GM19467 (cell line): Measurements from ENCODE around the gene SSTR5.
"Not testable (repeated sequence)": the region's sequence is repeated elsewhere in the genome, so short reads cannot be mapped to it uniquely, and the experiment has no call there.

Experiments used
- ATAC-seq: cut with Tn5 transposase; IDR thresholded peaks from one replicate; pipeline ENCODE4 v1.9.1; 2021; ENCODE audit warnings: mild to moderate bottlenecking, moderate library complexity; ENCODE audit not compliant: unreplicated experiment

SSTR5 gene

DNA sequence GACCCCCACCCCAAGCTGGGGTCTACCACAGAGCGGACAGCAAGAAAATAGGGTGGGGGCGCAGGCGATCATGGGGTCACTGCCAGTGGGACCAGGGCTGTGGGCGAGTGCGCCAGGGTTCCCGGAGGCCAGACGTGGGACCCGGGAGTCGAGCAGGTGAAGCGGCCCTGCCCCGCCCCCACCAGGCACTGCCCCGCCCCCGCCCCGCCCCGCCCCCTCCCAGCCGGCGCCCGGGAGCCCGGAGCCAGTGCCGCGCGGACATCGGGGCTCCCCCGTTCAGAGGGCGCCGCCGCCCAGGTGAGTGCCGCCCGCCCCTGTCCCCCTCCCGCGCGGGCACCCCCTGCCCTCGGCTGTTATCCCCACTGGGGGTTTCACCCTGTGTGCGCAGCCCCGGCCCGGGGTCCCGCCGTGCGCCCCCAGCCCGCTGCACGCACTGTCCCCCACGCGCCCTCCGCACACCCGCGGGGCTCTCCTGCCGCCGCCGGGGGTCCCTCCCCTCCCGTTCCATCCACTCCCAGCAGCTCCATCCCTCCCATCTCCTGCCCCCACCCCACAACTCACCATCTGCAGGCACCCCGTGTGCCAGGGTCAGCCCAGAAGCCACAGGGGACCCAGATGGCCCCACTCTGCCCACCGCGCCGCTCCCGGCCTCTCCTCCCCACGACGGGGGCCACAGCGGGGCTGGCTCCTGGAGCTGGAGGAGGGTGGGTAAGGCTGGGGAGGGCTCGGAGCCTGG lies at the start of gene SSTR5:
Gene SSTR5, plus strand, starts transcription at position 222 of the 736 bp plus-strand sequence. CDS start 6,122 bp downstream, outside the sequence.
- no peak for ATAC-seq

DNA sequence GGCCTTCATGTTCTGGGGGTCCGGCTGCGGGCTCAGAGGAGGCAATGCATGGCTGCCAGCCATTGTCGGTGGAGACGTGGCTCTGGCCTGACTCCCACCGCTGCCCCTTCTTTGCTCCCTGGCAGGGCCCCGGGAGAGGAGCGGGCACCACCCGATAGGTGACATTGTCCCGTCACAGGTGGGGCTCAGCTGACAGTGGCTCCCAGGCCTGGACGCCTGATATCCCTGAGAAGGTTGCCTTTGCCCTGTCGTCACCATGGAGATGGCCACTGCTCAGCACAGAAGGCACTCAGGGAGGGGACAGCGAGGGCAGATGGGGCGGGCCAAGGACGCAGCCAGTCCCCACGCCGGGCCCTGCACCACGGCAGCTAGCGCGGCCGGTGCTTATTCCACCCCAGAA lies 48.4 kb upstream of the SSTR5 start:
- ATAC-seq: no peak

DNA sequence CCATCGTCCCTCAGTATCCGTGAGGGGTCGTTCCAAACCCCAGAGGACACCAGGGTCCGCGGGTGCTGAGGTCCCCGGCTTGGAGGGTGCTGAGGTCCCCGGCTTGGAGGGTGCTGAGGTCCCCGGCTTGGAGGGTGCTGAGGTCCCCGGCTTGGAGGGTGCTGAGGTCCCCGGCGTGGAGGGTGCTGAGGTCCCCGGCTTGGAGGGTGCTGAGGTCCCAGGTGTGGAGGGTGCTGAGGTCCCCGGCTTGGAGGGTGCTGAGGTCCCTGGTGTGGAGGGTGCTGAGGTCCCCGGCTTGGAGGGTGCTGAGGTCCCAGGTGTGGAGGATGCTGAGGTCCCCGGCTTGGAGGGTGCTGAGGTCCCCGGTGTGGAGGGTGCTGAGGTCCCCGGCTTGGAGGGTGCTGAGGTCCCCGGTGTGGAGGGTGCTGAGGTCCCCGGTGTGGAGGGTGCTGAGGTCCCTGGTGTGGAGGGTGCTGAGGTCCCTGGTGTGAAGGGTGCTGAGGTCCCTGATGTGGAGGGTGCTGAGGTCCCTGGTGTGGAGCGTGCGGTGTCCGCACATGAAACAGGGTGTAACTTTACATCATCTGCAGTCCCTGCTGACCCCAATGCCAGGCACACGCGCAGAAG lies 47.3 kb upstream of the SSTR5 start:
- ATAC-seq: not testable (repeated sequence)

DNA sequence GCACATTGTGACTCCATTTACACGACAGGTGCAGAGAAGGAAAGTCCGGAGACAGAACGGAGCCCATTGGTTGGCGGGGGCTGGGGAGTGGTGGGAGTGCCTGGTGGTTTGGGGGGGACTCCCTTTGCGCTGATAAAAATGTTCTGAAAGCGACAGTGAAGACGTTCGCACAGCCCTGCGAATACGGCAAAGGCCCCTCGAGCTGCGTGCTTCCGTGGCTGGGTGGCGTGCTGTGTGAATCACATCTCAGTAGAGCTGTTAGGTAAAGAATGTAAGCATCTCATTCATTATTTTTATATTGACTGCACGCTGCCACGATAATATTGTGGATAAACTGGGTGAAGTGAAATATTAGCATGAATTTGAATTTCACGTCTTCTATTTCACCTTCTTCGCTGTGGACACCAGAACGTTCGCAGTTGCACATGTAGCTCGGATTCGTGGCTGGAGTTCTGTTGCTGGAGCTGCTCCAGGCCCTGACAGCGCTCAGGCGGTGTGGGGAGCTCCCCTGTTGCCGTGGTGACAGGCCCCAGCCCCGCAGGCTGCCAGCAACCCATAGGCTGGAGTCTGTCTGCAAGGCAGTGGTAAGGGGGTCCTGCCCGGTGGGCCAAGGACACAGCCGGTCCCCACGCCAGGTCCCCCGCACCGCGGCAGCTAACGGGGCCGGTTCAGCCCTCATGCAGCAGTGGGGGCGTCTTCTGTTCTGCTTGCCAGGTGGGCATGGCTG lies 46.3 kb upstream of the SSTR5 start:
- ATAC-seq: no peak

DNA sequence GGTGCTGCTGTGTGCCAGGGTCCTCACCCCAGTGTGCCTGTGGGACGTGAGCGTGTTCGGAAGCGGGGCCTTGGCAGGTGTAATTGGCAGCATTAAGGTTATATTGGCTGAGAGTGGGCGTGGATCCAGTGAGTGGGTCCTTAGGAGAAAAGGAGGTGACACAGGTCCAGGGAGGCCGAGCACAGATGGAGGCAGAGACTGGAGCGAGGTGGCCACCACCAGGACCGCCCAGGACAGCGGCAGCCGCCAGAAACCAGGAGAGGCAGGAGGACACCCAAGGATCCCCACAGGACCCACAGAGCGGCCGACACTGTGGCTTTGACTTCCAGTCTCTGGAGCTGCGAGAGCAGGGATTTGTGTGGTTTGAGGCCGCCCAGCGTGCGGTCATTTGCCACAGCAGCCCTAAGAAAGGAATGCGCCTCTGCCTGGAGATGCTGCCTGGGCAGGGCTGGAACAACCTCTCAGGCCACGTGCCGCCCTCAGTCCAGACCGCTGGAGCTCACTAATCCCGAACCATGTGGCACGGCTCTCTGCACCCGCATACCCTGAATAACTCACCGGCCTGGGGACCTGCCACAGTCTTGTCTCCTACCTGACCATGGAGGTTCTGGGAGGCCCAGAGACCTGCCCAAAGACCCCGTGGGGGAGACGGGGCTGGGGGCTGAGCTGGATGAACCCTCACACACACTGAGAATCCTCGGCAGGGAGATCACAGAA lies 45.6 kb upstream of the SSTR5 start:
- no peak for ATAC-seq

DNA sequence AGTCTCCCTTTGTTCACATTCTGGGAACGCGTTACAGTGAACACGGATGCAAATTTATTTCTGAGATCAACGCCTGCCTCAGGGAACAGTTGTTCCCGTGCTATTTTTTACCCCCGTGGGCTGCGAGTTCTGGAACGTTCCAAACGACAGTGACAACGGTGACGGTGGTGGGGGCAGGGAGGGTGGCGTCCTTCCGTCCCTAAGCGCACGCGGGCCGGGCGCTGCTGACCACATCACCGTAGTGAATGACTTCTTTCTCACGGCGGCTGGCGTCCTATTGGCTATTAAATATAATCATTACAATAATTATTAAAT lies 45.1 kb upstream of the SSTR5 start:
- ATAC-seq: no peak

DNA sequence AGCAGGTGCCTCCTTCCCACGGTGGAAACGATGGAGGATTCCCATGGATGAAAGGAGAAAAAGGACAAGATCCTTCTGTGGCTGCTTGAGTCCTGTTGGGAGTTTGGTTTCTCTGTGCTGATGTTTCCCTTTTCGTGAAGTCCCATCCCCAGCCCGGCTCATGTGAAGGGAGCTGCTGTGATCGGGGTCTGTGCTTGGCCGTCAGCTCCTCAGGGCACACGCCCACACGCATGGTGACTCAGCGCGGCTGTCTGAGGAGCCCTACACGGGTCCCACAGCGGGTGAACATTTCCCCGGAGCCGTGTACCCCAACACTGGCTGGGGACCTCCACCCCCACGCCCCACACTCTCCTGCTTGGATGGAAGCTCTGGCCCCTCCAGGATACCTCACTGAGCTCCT lies 44.5 kb upstream of the SSTR5 start:
- no peak for ATAC-seq

DNA sequence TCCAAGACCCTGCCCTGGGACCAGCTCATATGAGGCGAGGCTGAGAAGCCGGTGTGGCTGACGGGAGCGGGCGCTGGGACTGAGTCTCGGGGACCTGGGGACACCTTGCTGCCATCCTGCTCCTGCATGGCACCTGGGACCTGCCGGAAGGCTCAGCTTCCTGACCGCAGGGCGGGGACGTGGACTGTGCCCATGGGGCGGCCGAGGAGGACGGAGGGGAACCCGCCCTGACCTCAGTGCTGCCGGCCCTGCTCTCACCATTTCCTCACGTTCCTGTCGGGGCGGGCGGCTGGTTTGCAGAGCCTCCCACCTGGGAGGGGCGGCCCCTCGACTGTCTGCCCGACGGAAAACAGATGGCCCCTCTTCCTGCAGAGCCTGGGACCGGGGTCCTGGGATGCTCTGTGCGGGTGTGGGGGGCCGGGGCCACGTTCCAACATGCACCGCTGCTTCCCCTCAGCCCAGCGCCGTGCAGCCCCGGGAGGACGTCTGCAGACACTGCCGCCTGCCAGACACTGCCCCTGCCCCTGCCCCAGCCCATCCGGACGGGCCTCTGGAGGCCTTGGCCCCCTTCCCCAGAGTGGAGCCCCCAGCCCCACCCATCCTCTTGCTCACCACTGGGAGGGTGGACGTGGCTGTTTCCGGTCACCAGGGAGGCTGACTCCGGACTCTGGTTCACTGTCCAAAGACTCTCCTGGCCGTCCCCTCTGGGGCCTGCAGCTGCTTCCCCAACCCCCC lies 43.9 kb upstream of the SSTR5 start:
- ATAC-seq: no peak

DNA sequence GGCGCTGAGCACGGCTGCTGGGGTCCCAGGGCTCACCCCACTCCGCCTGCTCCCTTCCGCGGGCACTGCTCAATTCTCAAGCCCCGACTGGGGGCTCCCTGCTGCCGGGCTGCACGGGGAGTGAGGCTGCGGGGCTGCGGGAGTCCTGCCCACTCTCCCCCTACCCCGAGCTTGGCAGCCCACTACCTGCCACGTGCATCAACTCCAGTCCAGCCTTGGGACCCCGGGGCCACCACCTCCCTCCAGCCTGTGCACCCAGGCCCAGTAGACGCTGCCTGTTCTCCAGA lies 43.3 kb upstream of the SSTR5 start:
- no peak for ATAC-seq

DNA sequence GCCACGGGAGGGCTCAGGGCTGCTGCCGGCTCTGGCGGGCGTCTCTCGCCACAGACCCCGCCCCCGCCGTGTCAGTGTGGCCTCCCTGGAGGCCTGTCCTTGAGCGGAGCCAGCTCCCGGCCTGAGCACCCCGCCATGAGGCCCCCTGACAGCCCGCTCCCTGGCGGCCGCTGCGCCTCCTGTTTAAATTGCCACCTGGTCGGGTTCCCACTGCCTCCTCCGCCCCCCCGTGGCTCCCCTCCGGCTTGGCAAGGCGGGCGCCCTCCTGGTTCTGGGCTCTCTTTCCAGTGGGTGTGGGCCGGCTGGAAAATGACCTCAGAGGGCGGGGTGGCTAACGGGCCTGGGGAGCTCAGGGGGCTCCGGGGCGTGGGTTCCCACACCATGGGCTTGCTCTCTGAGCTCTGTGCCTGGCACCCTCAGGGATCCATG lies 42.1 kb upstream of the SSTR5 start:
- ATAC-seq: no peak

DNA sequence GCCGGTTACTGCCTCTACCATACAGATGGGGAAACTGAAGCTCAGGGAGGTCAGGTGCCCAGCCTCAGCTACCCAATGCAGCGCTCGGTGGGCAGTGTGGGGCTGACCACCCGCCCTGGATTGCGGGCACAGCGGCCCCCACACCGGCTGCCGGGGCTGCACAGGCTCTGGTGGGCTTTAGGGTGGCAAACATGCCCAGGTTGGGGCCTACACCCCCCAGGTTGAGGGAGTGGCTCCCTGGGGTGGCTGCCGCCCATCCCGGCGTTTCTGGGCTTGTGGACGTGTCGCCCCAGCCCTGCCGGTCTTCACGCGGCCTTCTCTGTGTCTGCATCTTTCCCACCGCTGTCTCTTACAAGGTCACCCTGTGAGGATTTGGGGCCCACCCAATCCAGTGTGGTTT lies 40.9 kb upstream of the SSTR5 start:
- no peak for ATAC-seq

DNA sequence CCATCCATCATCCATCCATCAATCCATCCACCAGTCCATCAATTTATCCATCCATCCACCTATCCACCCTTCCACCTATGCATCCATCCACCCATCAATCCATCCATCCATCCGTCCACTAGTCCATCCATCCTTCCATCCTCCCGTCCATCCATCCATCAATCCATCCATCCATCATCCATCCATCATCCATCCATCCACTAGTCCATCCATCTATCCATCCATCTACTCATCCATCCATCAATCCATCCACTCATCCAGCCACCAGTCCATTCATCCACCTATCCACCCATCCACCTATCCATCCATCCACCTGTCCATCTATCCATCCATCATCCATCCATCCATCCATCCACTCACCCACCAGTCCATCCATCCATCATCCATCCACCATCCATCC lies 39.9 kb upstream of the SSTR5 start:
- no peak for ATAC-seq

DNA sequence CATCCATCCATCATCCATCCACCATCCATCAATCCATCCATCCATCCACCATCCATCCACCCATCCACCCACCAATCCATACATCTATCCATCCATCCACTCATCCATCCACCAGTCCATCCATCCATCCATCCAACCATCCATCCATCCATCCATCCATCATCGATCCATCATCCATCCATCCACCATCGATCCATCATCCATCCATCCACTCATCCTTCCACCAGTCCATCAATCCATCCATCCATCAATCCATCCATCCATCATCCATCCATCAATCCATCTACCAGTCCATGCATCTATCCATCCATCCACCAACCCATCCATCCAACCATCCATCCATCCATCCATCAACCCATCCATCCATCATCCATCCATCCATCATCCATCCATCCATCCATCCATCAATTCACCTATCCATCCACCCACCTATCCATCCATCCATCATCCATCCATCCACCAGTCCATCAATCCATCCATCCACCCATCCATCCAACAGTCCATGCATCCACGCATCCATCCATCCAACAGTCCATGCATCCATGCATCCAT lies 39.3 kb upstream of the SSTR5 start:
- ATAC-seq: no peak

DNA sequence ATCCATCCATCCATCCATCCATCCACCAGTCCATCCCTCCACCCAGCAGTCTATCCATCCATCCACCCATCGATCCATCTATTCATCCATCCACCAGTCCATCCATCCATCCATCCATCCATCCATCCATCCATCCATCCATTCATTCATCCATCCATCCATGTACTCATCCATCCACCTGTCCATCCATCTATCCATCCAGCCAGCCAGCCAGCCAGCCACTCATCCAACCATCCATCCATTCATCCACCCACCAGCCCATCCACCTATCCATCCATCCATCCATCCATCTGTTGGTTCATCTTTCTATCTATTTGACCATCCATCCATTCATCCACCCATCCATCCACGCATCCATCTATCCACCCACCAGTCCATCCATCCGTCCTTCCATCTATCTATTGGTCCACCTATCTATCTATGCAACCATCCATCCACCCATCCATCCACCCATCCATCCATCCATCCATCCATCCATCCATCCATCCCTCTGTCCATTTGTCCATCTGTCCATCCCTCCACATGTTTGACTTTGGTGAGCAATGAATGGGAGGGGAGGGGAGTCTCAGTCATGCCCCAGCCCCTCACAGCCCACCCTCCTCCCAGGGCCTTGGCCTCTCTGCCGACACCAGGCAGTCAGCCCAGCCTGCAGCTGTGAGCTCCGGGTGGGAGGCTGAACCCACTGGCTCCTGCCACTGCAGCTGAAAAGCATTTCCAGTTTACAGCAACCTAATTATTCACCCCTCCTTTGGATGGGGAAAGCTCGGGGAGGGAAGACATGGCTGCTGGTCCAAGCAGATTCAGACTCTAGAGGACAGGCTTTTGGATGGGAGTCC lies 38.1 kb upstream of the SSTR5 start:
- ATAC-seq: no peak

DNA sequence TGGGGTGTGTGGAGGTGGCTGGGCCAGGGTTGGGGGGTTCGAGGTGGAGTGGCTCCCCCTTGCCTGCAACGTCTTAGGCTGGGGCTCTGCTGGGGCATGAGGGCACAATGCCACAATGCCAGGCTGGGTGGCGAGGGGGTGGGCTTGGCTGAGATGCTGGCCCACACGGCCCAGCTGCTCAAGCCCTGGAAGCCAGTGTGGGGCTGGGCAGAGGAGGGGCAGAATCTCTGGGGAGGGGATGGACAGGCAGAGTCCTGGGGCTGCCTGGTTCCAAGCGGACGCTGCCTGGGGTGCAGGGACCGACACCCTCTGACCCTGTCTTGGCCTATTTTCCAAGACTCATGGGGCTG lies 37.5 kb upstream of the SSTR5 start:
- no peak for ATAC-seq

DNA sequence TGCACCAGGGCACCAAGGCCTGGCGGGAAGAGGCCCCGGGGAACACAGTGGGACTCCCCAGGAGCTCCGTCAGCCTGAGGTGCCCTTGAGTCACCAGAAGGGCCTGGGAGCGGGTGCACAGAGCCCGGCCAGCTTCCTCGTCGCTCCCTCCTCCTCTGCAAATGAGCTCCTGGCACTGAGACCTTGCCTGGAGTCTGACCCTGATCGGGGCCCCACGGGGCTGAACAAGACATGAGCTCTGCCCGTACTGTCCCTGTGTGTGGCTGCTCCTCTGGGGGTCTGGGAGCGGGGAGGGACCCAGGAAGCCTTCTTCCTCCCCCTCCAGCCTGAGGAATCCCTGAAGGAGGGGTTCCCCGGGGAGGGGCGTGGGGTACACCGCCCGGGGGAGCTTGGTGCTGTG lies 36.4 kb upstream of the SSTR5 start:
- no peak for ATAC-seq

DNA sequence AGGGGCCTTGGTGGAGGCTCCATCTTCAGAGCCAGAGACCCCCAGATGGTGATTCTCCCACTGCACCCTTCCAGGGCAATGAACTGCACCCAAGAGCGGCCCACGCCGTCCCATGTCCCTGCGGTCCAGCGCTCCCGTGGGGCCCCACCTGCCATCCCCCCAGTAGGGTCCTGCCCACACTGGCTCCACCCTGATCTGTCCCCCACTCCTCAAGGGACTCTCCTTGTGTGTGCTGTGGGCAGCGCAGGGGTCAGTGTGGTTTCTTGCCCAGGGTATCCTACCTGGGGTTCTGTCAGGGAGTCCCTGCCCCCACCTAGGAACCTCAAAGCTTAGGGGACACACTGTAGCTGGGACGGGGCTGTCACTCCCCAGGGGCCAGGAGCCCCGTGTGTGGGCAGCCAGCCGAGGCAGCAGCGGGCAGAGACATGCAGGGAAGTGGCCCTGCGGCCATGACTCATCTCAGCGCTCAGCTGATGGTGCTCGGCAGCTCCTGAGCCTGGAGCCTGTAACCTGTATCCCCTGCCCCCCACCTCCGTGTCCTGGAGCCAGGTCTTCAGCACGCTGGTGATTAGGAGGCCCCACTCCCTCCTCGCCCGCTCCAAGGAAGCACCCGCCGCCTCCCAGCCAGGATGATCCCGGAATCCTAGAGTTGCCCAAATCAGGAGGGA lies 35.7 kb upstream of the SSTR5 start:
- no peak for ATAC-seq

DNA sequence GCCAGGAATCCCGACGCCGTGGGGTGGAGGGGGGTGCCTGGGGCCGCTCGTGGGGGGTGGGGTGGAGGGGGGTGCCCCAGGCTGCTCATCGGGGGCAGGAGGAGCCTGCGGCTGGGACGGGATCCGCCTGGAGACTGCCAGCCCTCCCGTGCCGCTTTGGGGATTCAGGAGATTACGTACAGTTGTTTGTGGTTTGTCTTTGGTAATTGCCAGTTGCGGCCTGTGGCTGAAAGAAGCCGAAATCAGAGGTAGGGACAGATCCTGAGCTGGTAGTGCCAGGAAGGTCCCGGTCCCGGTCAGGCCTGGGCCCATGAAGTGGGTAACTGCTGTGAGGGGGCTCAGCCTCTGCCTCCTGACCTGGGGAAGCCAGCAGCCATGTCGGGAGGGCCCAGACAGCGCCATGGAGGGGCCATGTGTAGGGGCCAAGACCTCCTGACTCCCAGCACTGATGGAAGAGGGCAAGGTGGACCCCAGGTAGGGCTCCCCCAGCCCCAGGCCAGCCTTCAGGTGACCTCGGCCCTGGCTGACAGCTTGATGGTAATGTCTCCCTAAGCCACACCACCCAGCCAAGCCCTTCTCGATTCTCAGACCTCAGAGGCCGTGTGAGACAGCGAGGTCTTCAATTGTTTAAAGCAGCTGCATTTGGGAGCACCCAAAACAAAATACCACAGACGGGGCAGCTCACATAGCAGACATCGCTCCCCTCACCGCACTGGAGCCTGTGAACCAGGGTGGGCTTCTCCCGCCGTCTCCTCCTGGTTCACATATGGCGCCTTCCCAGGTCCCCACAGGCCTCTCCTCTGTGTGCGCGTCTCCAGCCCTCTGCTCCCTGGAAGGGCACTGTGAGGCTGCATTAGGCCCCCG lies 34.9 kb upstream of the SSTR5 start:
- no peak for ATAC-seq

DNA sequence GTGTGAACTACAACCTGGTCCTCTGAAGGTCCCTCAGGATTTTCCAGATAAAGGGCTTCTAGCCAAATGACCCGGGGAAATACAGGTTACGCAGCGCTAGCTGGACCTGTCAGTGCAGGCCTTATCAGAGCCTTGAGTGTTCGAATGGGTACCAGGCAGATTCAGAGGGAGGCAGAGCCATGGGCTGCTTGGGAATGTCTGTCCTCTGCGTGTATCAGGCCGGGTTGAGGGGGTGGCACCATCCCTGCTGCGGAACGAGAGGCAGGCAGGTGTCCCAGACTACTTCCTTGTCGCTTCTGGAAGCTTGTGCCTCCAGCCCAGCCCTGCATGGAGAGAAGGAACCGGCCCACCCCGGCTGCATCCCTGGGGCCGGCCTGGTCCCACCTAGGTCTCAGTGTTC lies 33.6 kb upstream of the SSTR5 start:
- ATAC-seq: no peak
